Activated CD8-positive, alpha-beta T cell treated with anti-CD3 and anti-CD28 coated beads for 36 hours (primary cell): ENCODE results near the gene NINL. TPM values are rescaled to one million over a fixed set of nuclear protein-coding genes. Genes with fewer than 3 reads are reported as not detected.
A peak's percentile ranks its signal among the peaks of the same experiment; 100 is the strongest.

ENCODE experiments used
- ATAC-seq: fragments of 200-7000 bp; cut with Tn5 transposase; one replicate; pipeline ENCODE4 v1.10.0; 2021; ENCODE audit warnings: mild to moderate bottlenecking, moderate library complexity
- CTCF ChIA-PET: fragments of 350-600 bp; sonication (Branson Sonifier 250); formaldehyde crosslinking; loops from one replicate; lab custom pipeline; 2021; ENCODE audit warnings: antibody characterized with exemption; lab: Charles Lee
- POLR2A ChIA-PET: fragments of 350-600 bp; sonication (Branson Sonifier 250); formaldehyde crosslinking; loops from one replicate; lab custom pipeline; 2021; ENCODE audit warnings: antibody characterized with exemption; lab: Charles Lee
- DNase-seq: peaks from one replicate; pipeline ENCODE4 v3.0.0-alpha.2; 2020
- H3K27ac Mint-ChIP-seq: one replicate; pipeline ENCODE4 v1.8.0; 2021; ENCODE audit warnings: mild to moderate bottlenecking, mixed read lengths
- H3K27me3 Mint-ChIP-seq: one replicate; pipeline ENCODE4 v1.8.0; 2021; ENCODE audit warnings: mixed read lengths
- H3K36me3 Mint-ChIP-seq: one replicate; pipeline ENCODE4 v1.8.0; 2021; ENCODE audit warnings: low read depth, mixed read lengths
- H3K4me1 Mint-ChIP-seq: one replicate; pipeline ENCODE4 v1.8.0; 2021; ENCODE audit warnings: low read depth, mixed read lengths
- H3K4me3 Mint-ChIP-seq: one replicate; pipeline ENCODE4 v1.8.0; 2021; ENCODE audit warnings: mild to moderate bottlenecking, moderate library complexity, mixed read lengths
- H3K9me3 Mint-ChIP-seq: one replicate; pipeline ENCODE4 v1.8.0; 2021; ENCODE audit warnings: mixed read lengths
- CTCF ChIP-seq: fragments of 200-600 bp; IDR thresholded peaks from one replicate; pipeline ENCODE4 v1.8.0; 2022; ENCODE audit warnings: antibody characterized with exemption, mild to moderate bottlenecking
- intact Hi-C: fragments of 100-400 bp; cut with micrococcal nuclease; formaldehyde crosslinking; loops from one replicate; pipeline ENCODE4 v1.10.0; 2022
- total RNA-seq, 2 experiments: library from RNA; stranded (reverse); gene quantifications; one replicate each; pipeline ENCODE4 v1.2.3, GENCODE V29; 2021

Gene NINL
- total RNA-seq, 2 experiments from 2014 or later, result 2.3 to 4.1 TPM

GRCh38 chr20:25571817-25572216, 13.5 kb downstream of the NINL start:
- Mint-ChIP-seq H3K27me3 (no peaks in the 10 kb centered on the region), H3K36me3 (no peaks in the 10 kb centered on the region), H3K9me3 (no peaks in the 10 kb centered on the region), H3K4me1 (peaks cover 5% of the 10 kb centered on the region), H3K4me3 (no peak overlapping the region), H3K27ac (no peak overlapping the region)
- intact Hi-C loops, result no loop called here
- ChIA-PET CTCF (no interaction called here), POLR2A (no interaction called here)
- ATAC-seq (no peak), DNase-seq (no peak)
- TF ChIP-seq CTCF, result no peak

- no peak for TF ChIP-seq CTCF
- DNase-seq (no peak), ATAC-seq (no peak)
- no peak overlapping the region for H3K27ac Mint-ChIP-seq
- H3K36me3 Mint-ChIP-seq, result no peaks in the 10 kb centered on the region
- POLR2A ChIA-PET, result no interaction called here
- intact Hi-C loops, result no loop called here
- peaks cover 7% of the 10 kb centered on the region for H3K4me1 Mint-ChIP-seq
- H3K9me3 Mint-ChIP-seq, result no peaks in the 10 kb centered on the region
- H3K27me3 Mint-ChIP-seq, result no peaks in the 10 kb centered on the region
- no peak overlapping the region for H3K4me3 Mint-ChIP-seq
- CTCF ChIA-PET, result no interaction called here
These were observed 14.1 kb downstream of the NINL start for GRCh38 chr20:25571240-25571639.

- ChIA-PET POLR2A (no interaction called here), CTCF (no interaction called here)
- intact Hi-C loops, result no loop called here
- Mint-ChIP-seq H3K4me3 (no peak overlapping the region), H3K4me1 (peaks cover 7% of the 10 kb centered on the region), H3K27me3 (no peaks in the 10 kb centered on the region), H3K9me3 (no peaks in the 10 kb centered on the region), H3K27ac (no peak overlapping the region), H3K36me3 (no peaks in the 10 kb centered on the region)
- DNase-seq (no peak), ATAC-seq (no peak)
- TF ChIP-seq CTCF, result no peak
These were observed 15.2 kb downstream of the NINL start for GRCh38 chr20:25570148-25570530.

- no peak for DNase-seq
- ATAC-seq, result no peak
- Mint-ChIP-seq H3K9me3 (no peaks in the 10 kb centered on the region), H3K36me3 (peaks cover 3% of the 10 kb centered on the region), H3K27me3 (no peaks in the 10 kb centered on the region), H3K4me3 (no peak overlapping the region), H3K4me1 (peaks cover 11% of the 10 kb centered on the region), H3K27ac (peak overlapping the region; percentile 11)
- intact Hi-C loops, result no loop called here
- TF ChIP-seq CTCF, result no peak
- ChIA-PET POLR2A (no interaction called here), CTCF (no interaction called here)
These were observed 18.0 kb downstream of the NINL start for GRCh38 chr20:25567286-25567685.

- no peak for DNase-seq
- no peaks in the 10 kb centered on the region for H3K9me3 Mint-ChIP-seq
- no peak for ATAC-seq
- H3K4me1 Mint-ChIP-seq, result peaks cover 11% of the 10 kb centered on the region
- H3K36me3 Mint-ChIP-seq, result peaks cover 3% of the 10 kb centered on the region
- peak overlapping the region; percentile 11 for H3K27ac Mint-ChIP-seq
- intact Hi-C loops, result no loop called here
- CTCF ChIA-PET, result no interaction called here
- POLR2A ChIA-PET, result no interaction called here
- no peak overlapping the region for H3K4me3 Mint-ChIP-seq
- H3K27me3 Mint-ChIP-seq, result no peaks in the 10 kb centered on the region
- TF ChIP-seq CTCF, result no peak
These were observed 18.5 kb downstream of the NINL start for GRCh38 chr20:25566821-25567220.
